Measurements from ENCODE around the gene PCNX2. TPM values are rescaled to one million over a fixed set of nuclear protein-coding genes. Genes with fewer than 3 reads are reported as not detected.

Gene PCNX2
- total RNA-seq, 1 experiment from 2014 or later: 4.8 TPM

DNA sequence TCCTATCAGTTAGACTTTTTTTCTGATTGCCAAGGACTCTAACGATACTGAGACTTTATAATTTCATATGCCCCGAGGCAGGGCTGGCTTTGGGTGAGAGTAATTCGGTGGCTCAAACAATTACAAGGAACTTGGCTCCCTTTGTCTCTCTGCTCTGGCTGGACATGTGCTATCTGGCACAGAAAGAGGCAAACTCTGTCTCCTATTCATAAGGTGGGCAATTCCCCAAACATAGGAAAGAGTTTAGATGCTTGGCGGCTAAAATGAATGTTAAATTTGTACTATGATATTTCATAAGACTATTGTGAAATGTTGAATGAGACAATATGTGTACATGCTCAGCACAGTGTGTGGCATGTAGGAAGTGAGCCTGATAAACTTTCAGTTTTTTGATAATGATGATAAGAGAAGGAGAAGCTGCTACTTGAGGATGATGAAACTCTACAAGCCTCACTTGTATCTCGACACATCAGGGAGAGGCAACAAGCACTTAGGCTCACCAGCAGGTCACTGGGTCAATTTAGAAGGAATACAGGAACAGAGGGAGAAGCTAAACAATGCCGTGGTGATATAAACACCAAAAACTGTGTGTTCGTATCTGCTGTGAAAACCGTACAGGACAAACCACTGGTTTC, 357.7 kb downstream of the PCNX2 start:
- no peak for DNase-seq (ENCODE audit: low read depth, low spot score)
- in situ Hi-C loops (cut with HindIII; ENCODE audit: low pct_unique_long_range_greater_than_20kb, low sequenced_read_pairs): no loop called here

DNA sequence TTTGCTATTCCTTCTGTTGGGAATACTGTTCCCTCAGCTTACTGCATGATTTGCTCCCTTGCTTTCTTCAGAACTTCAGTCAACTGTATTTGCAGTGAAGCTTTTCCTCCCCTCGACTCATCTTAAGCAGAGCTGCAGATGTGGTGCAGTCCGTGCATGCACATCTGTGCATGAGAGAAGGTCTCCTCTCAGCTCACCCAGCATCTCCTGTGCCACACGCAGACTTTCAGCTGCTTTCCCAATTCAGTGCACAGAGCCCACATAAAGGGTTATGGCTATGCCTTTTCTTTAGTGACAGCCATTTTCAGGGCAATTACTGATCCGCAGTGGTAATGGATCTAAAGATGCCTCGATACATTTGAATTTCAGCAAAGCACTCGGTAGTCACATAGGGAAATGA, 358.6 kb downstream of the PCNX2 start:
- no peak for DNase-seq (ENCODE audit: low read depth, low spot score)
- in situ Hi-C loops (cut with HindIII; ENCODE audit: low pct_unique_long_range_greater_than_20kb, low sequenced_read_pairs): no loop called here

Other genes with a start within 250 kb of the PCNX2 start
- gene MAP3K21, start 32.0 kb upstream of the PCNX2 start, total RNA-seq (2014; rRNA removed; shearing (Covaris generic)): 1.4 and 2.3 TPM in 2 replicates